Calu3 (cell line): ENCODE results near the gene BOD1. TPM values are rescaled to one million over a fixed set of nuclear protein-coding genes. Genes with fewer than 3 reads are reported as not detected.
A peak's percentile ranks its signal among the peaks of the same experiment; 100 is the strongest.

Experiments used
- BruUV-seq: library from RNA; stranded (reverse); fragments of 400-500 nt; replicated peaks from 2 replicates; lab custom pipeline; 2021; lab: Mats Ljungman, UMichigan
- CTCF ChIA-PET: fragments of 300-600 bp; sonication (Branson Sonifier 250); formaldehyde crosslinking; loops from one replicate; lab custom pipeline; 2022; ENCODE audit warnings: antibody characterized with exemption; lab: Charles Lee
- DNase-seq: peaks from one replicate; pipeline ENCODE4 v3.0.0; 2022
- H3K27ac Mint-ChIP-seq: one replicate; pipeline ENCODE4 v1.8.0; 2022; ENCODE audit warnings: mixed read lengths; ENCODE audit not compliant: unreplicated experiment
- H3K27me3 Mint-ChIP-seq: one replicate; pipeline ENCODE4 v1.8.0; 2022; ENCODE audit warnings: mixed read lengths; ENCODE audit not compliant: unreplicated experiment
- H3K36me3 Mint-ChIP-seq: one replicate; pipeline ENCODE4 v1.8.0; 2022; ENCODE audit warnings: mild to moderate bottlenecking, moderate library complexity, mixed read lengths; ENCODE audit not compliant: insufficient read depth, unreplicated experiment
- H3K4me1 Mint-ChIP-seq: one replicate; pipeline ENCODE4 v1.8.0; 2022; ENCODE audit warnings: mild to moderate bottlenecking, low read depth, mixed read lengths; ENCODE audit not compliant: unreplicated experiment
- H3K4me3 Mint-ChIP-seq: one replicate; pipeline ENCODE4 v1.8.0; 2022; ENCODE audit warnings: mild to moderate bottlenecking, low read depth, moderate library complexity, mixed read lengths; ENCODE audit not compliant: unreplicated experiment
- H3K9me3 Mint-ChIP-seq: one replicate; pipeline ENCODE4 v1.8.0; 2022; ENCODE audit warnings: low read depth, mixed read lengths; ENCODE audit not compliant: unreplicated experiment
- intact Hi-C: fragments of 100-400 bp; cut with micrococcal nuclease; formaldehyde crosslinking; loops from one replicate; pipeline ENCODE4 v1.10.0; 2022; ENCODE audit not compliant: unreplicated experiment
- total RNA-seq: library from RNA; stranded (reverse); gene quantifications from 2 replicates; pipeline ENCODE4 v1.2.3, GENCODE V29; 2022
- TF ChIP-seq, protein P1 (sequence below): fragments of 200-600 bp; IDR thresholded peaks from one replicate; pipeline ENCODE4 v1.8.0; 2022; ENCODE audit warnings: antibody characterized with exemption; ENCODE audit not compliant: unreplicated experiment

The BOD1 gene
- total RNA-seq, 1 experiment from 2014 or later = 92.8 TPM

DNA sequence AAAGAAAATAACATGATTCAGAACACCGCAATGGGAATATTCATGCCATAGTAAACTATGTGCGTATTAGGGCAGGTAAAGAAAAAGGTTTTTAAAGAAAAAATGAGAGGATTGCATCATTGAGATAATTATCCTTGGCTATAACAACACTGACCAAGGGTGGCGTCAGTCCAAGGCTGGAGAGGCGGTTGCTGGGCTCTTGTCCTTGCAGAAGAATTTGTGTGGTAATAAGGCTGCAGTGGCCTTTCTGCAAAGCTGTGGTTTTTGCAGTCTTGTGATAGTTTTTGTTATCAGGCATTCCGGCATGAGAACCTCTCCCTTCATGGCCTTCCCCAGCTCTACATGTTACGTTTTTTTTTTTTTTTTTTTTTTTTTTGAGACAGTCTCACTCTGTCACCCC, 14.0 kb downstream of the BOD1 start:
- Mint-ChIP-seq H3K27me3 (no peaks in the 10 kb centered on the region), H3K4me3 (no peak overlapping the region), H3K4me1 (no peaks in the 10 kb centered on the region), H3K9me3 (no peaks in the 10 kb centered on the region), H3K27ac (no peak overlapping the region), H3K36me3 (peaks cover 13% of the 10 kb centered on the region)
- no peak for DNase-seq
- intact Hi-C loops = no loop called here
- CTCF ChIA-PET = no interaction called here
- BruUV-seq = no TSS peak
- TF ChIP-seq, protein P1, sequence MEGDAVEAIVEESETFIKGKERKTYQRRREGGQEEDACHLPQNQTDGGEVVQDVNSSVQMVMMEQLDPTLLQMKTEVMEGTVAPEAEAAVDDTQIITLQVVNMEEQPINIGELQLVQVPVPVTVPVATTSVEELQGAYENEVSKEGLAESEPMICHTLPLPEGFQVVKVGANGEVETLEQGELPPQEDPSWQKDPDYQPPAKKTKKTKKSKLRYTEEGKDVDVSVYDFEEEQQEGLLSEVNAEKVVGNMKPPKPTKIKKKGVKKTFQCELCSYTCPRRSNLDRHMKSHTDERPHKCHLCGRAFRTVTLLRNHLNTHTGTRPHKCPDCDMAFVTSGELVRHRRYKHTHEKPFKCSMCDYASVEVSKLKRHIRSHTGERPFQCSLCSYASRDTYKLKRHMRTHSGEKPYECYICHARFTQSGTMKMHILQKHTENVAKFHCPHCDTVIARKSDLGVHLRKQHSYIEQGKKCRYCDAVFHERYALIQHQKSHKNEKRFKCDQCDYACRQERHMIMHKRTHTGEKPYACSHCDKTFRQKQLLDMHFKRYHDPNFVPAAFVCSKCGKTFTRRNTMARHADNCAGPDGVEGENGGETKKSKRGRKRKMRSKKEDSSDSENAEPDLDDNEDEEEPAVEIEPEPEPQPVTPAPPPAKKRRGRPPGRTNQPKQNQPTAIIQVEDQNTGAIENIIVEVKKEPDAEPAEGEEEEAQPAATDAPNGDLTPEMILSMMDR = no peak

DNA sequence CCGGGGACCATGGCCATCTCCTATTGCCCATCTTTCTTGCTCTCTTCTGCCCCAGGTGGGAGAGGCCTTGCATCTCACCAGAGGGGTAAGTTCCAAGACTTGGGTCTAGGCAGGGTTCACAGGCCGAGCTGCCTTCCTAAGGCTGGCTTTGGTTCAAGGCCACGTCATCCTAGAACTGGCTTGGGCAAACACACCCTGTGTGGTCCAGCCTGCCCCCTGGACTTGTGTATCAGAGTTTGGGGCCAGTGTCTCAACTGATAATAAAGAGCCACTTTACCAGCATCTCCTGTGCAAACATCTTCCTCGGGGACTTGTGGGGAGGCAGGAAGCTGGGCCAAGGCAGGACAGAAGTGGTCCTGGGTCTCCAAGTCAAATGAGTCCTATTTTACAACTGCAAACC, 17.8 kb downstream of the BOD1 start:
- no TSS peak for BruUV-seq
- H3K4me1 Mint-ChIP-seq = no peaks in the 10 kb centered on the region
- no peak overlapping the region for H3K4me3 Mint-ChIP-seq
- no peak for DNase-seq
- peaks cover 9% of the 10 kb centered on the region for H3K36me3 Mint-ChIP-seq
- CTCF ChIA-PET = no interaction called here
- intact Hi-C loops = no loop called here
- no peaks in the 10 kb centered on the region for H3K27me3 Mint-ChIP-seq
- peaks cover 2% of the 10 kb centered on the region for H3K9me3 Mint-ChIP-seq
- no peak overlapping the region for H3K27ac Mint-ChIP-seq
- TF ChIP-seq, protein P1 = no peak

DNA sequence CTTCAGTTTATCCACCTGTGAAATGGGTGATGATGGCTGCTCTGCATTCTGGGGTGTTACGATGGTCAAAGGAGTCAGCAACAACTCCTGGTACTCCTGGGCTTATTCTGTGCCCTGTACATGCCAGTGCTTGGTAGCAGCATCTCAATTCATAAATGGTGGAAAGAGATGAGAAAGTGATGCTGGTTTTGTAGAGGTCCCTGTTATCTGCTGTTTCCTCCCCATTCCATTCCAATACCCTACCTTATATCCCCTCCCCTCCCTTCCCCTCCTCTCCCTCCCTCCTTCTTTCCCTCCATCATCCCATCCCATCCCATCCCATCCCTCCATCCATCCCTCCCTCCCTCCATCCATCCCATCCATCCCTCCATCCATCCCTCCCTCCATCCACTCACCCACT, 19.1 kb downstream of the BOD1 start:
- Mint-ChIP-seq H3K9me3 (peaks cover 8% of the 10 kb centered on the region), H3K4me1 (no peaks in the 10 kb centered on the region), H3K4me3 (no peak overlapping the region), H3K36me3 (peaks cover 14% of the 10 kb centered on the region), H3K27me3 (no peaks in the 10 kb centered on the region), H3K27ac (no peak overlapping the region)
- DNase-seq = no peak
- CTCF ChIA-PET = no interaction called here
- TF ChIP-seq, protein P1 = no peak
- intact Hi-C loops = no loop called here
- no TSS peak for BruUV-seq

DNA sequence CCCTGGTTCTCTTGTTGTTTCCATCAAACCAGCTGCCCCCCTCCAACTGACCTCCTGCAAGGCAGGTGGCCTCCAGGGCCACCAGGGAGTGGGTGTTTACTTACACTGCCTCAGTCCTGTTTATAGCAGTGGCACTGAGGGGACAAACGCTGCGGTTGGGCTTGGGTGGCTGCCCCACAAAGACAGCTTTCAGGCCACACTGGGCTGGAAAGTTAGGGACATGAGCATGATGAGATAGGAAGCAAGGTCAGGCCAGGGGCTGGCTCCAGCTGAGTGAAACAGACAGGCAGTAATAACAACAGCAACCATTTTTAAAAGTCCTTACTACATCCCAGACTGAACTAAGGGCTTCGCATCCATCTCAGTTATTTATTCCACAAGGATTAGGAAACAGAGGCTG, 20.6 kb downstream of the BOD1 start:
- H3K27ac Mint-ChIP-seq = no peak overlapping the region
- no peaks in the 10 kb centered on the region for H3K27me3 Mint-ChIP-seq
- peaks cover 19% of the 10 kb centered on the region for H3K36me3 Mint-ChIP-seq
- H3K4me1 Mint-ChIP-seq = no peaks in the 10 kb centered on the region
- peaks cover 16% of the 10 kb centered on the region for H3K9me3 Mint-ChIP-seq
- no peak for DNase-seq
- no peak overlapping the region for H3K4me3 Mint-ChIP-seq
- intact Hi-C loops = no loop called here
- TF ChIP-seq, protein P1 = no peak
- BruUV-seq = no TSS peak
- CTCF ChIA-PET = no interaction called here

DNA sequence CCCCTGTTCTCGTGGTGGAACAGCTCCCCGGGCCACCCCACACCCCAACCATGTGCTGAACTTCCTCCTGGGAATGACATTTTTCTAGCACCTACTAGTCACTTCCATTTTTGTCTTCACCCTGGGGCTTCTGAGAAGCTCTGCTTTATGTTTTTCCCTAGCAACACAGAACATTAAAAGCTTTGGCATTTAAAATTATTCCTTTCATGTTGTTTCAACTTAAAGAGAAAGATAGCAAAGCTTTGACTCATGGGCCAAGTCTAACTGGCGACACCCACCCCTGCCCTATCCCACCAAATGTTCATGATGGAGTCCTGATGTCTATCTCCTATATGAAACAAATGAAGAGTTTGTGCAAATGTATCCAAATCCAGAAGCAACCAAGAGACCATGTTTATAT, 22.4 kb downstream of the BOD1 start:
- H3K27me3 Mint-ChIP-seq = no peaks in the 10 kb centered on the region
- H3K4me1 Mint-ChIP-seq = no peaks in the 10 kb centered on the region
- peaks cover 18% of the 10 kb centered on the region for H3K36me3 Mint-ChIP-seq
- peaks cover 16% of the 10 kb centered on the region for H3K9me3 Mint-ChIP-seq
- CTCF ChIA-PET = no interaction called here
- no peak for DNase-seq
- H3K4me3 Mint-ChIP-seq = no peak overlapping the region
- intact Hi-C loops = no loop called here
- peak overlapping the region; percentile 27 for H3K27ac Mint-ChIP-seq
- no TSS peak for BruUV-seq
- TF ChIP-seq, protein P1 = no peak
